Measurements from ENCODE around the gene PECR.

DNA sequence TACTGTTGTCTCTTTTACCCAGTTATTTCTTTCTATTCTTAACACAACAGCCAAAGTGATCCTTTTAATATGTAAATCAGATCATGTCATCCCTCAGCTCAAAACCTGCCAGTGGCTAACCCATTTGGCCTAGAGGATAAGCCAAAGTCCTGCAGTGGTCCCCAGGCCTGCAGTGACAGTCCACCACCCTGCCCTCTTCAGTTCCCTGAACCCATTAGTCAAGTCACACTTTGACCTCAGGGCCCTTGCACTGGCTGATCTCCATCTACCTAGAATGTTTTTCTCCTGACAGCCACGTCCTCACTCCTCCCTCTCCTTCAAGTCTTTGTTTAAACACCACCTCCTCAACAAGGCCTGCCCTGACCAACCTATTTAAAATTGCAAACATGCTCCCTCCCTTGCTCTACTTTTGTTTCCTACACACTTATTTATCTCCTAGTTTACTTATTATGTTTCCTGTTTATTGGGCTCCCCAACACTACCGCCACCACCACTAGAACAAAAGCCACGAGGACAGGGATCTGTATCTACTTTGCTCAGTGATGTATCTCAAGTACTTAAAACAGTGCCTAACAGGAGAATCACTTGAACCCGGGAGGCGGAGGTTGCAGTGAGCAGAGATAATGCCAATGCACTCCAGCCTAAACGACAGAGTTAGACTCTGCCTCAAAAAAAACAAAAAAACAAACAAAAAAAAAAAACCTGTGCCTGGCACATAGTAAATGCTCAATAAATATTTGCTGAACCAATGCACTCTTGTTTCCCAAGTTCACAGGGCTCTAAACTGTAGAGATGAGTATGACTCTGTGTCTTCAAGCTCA is 77.5 kb downstream of the PECR start:
- TF ChIP-seq EZH2 (IDR thresholded peaks at IDR 0.05; ENCODE audit: borderline replicate concordance, insufficient read depth, low read depth, low read length, poor library complexity, severe bottlenecking): no peak
- no peak for TF ChIP-seq CTCF (IDR thresholded peaks at IDR 0.05)

All from B cell (primary cell).